GM12878 (cell line): ENCODE results near the gene HELZ. TPM values are rescaled to one million over a fixed set of nuclear protein-coding genes. Genes with fewer than 3 reads are reported as not detected.
A peak's percentile ranks its signal among the peaks of the same experiment; 100 is the strongest.

Experiments
- ATAC-seq: fragments of 200-7000 bp; cut with Tn5 transposase; 3 replicates; pipeline ENCODE4 v1.9.1; 2020; ENCODE audit warnings: mild to moderate bottlenecking, moderate library complexity
- BruUV-seq: library from RNA; stranded (reverse); fragments of 400-500 nt; replicated peaks from 2 replicates; lab custom pipeline; 2021; lab: Mats Ljungman, UMichigan
- CTCF ChIA-PET: fragments of 300-600 bp; sonication (Branson Sonifier 250); formaldehyde crosslinking; extraction: SDS; loops from one replicate; lab custom pipeline; 2021; ENCODE audit warnings: inconsistent platforms; lab: Yijun Ruan, JAX
- POLR2A ChIA-PET: fragments of 350-600 bp; formaldehyde crosslinking; extraction: SDS; loops from one replicate; lab custom pipeline; 2021; ENCODE audit warnings: inconsistent platforms; lab: Charles Lee
- RAD21 ChIA-PET: fragments of 300-600 bp; sonication (Branson Sonifier 250); formaldehyde crosslinking; loops from one replicate; lab custom pipeline; 2023; ENCODE audit warnings: antibody characterized with exemption; ENCODE audit not compliant: unreplicated experiment; lab: Charles Lee
- SMC1A ChIA-PET: fragments of 300-600 bp; sonication (Branson Sonifier 250); formaldehyde crosslinking; loops from one replicate; lab custom pipeline; 2023; ENCODE audit not compliant: unreplicated experiment, uncharacterized antibody; lab: Charles Lee
- DNase-seq: peaks from one replicate; pipeline ENCODE4 v3.0.0-alpha.2; 2011; ENCODE audit warnings: low read depth, low spot score
- FAIRE-seq: peaks from 3 replicates; lab custom pipeline; 2011; peaks lifted over from hg19 to GRCh38; lab: Jason Lieb, UNC
- H2AFZ ChIP-seq: 2 replicates; pipeline ENCODE4 v1.6.0; 2011; ENCODE audit warnings: low read depth, low read length, control low read depth; ENCODE audit not compliant: control insufficient read depth
- H3K27ac ChIP-seq: 2 replicates; pipeline ENCODE4 v1.5.1; 2011; ENCODE audit warnings: control low read depth; ENCODE audit not compliant: control insufficient read depth, insufficient read depth
- H3K27me3 ChIP-seq, 2 experiments: replicated peaks in 1 of 2; 2 replicates each; pipeline versions ENCODE4 v1.6.0 to v1.6.1; 2011; ENCODE audit warnings: low read length in 1 of 2; ENCODE audit not compliant: control insufficient read depth in 2 of 2, insufficient read depth in 2 of 2
- H3K36me3 ChIP-seq, 2 experiments: 2 replicates each; pipeline ENCODE4 v1.5.1; 2011; ENCODE audit warnings: low read length in 1 of 2; ENCODE audit not compliant: control insufficient read depth in 2 of 2, insufficient read depth in 2 of 2
- H3K4me1 ChIP-seq: 2 replicates; pipeline ENCODE4 v1.6.1; 2011; ENCODE audit warnings: mild to moderate bottlenecking, low read length, moderate library complexity, mixed read lengths; ENCODE audit not compliant: control insufficient read depth, insufficient read depth
- H3K4me2 ChIP-seq: 2 replicates; pipeline ENCODE4 v1.6.0; 2011; ENCODE audit warnings: control low read depth; ENCODE audit not compliant: control insufficient read depth, insufficient read depth
- H3K4me3 ChIP-seq: fragments of 200-600 bp; sonication (generic); 2 replicates; pipeline ENCODE4 v1.5.1; 2016
- H3K79me2 ChIP-seq: 2 replicates; pipeline ENCODE4 v1.6.0; 2011; ENCODE audit warnings: low read length; ENCODE audit not compliant: control insufficient read depth, insufficient read depth
- H3K9ac ChIP-seq: 2 replicates; pipeline ENCODE4 v1.8.0; 2011; ENCODE audit warnings: low read length, control low read depth, mixed read lengths; ENCODE audit not compliant: control insufficient read depth, insufficient read depth
- H3K9me3 ChIP-seq: replicated peaks from 3 replicates; pipeline ENCODE4 v1.5.1; 2011; ENCODE audit warnings: mild to moderate bottlenecking, low read length; ENCODE audit not compliant: control insufficient read depth, insufficient read depth
- H4K20me1 ChIP-seq: 2 replicates; pipeline ENCODE4 v1.6.0; 2011; ENCODE audit not compliant: control insufficient read depth, insufficient read depth
- CTCF ChIP-seq, 3 experiments: IDR thresholded peaks in 2 of 3; conservative IDR thresholded peaks in 1 of 3; 2 replicates each; pipeline ENCODE4 v1.5.1; 2011; ENCODE audit warnings: low read depth in 3 of 3, low read length in 3 of 3, mild to moderate bottlenecking in 3 of 3, control low read depth in 2 of 3, moderate library complexity in 2 of 3, inconsistent platforms in 1 of 3, mixed read lengths in 1 of 3; ENCODE audit not compliant: control insufficient read depth in 2 of 3, insufficient read depth in 1 of 3; ENCODE audit errors: extremely low read depth in 1 of 3
- DPF2 ChIP-seq: fragments of 450-650 bp; IDR thresholded peaks from 2 replicates; pipeline ENCODE4 v1.6.1; 2017; ENCODE audit warnings: mild to moderate bottlenecking
- MEF2B ChIP-seq: fragments of 450-650 bp; IDR thresholded peaks from 2 replicates; pipeline ENCODE4 v1.6.1; 2018; ENCODE audit warnings: mild to moderate bottlenecking, moderate library complexity; ENCODE audit not compliant: partially characterized antibody, poor library complexity, severe bottlenecking
- RAD21 ChIP-seq: IDR thresholded peaks from 2 replicates; pipeline ENCODE4 v1.6.1; 2011; ENCODE audit warnings: mild to moderate bottlenecking, low read depth, low read length, moderate library complexity; ENCODE audit not compliant: insufficient read depth
- SMC3 ChIP-seq: IDR thresholded peaks from 2 replicates; pipeline ENCODE4 v1.6.1; 2011; ENCODE audit warnings: low read length, improper control_type of control experiment, borderline replicate concordance
- in situ Hi-C: fragments of 300-500 bp; cut with MboI; formaldehyde crosslinking; loops from 9 replicates; pipeline ENCODE4 v1.14.3; 2018; ENCODE audit warnings: mixed read lengths
- intact Hi-C: fragments of 100-400 bp; cut with micrococcal nuclease; formaldehyde crosslinking; loops from one replicate; pipeline ENCODE4 v1.14.2; 2022; ENCODE audit not compliant: unreplicated experiment
- polyA plus RNA-seq, 11 experiments: library from polyadenylated mRNA; depleted of rRNA in 4 of 11; unstranded in 6 of 11; stranded (reverse) in 5 of 11; fragments of >200 nt; fragmentation: Nextera tagmentation in 4 of 11; fragmentation: Illumina TruSeq in 1 of 11; extraction: Ambion mirVana in 4 of 11; extraction: Trizol in 1 of 11; gene quantifications; 1 replicate in 1 of 11; 2 replicates in 10 of 11; pipeline versions ENCODE4 v1.2.1 to v1.2.3, GENCODE V29; 2011 to 2016; ENCODE audit warnings: inconsistent platforms in 2 of 11, missing spikeins in 2 of 11, low read depth in 1 of 11
- total RNA-seq, 4 experiments: library from RNA; depleted of rRNA in 3 of 4; stranded (reverse); fragments of >200 nt in 3 of 4; fragmentation: Illumina TruSeq in 1 of 4; extraction: Trizol in 1 of 4; gene quantifications; 2 replicates each; pipeline versions ENCODE4 v1.2.1 to v1.2.3, GENCODE V29; 2013 to 2021

HELZ gene
- total and polyA plus RNA-seq, 10 of the 15 experiments (the other 5 are each of a cell fraction or from before 2014, with no cell fraction given) = 1.5 to 36.8 (median 19.1) TPM

GRCh38 chr17:67157732-67158639, 87.0 kb downstream of the HELZ start:
- no peaks in the 10 kb centered on the region for H3K9me3 ChIP-seq
- no peaks in the 10 kb centered on the region for H3K79me2 ChIP-seq
- no TSS peak for BruUV-seq
- peaks cover 0 to 7% of the 10 kb centered on the region in 2 experiments; a peak in 3 of 4 replicates for H3K36me3 ChIP-seq
- ChIA-PET RAD21 (interaction anchor here (1.3 to 2.0 kb wide), 3 partner anchors 9 to 430 kb away, joined by 4 to 6 read pairs (median 5); no protein-coding TSS in a partner anchor), CTCF (interaction anchor here (0.6 to 2.2 kb wide), 11 partner anchors 10 to 430 kb away, joined by 3 to 8 read pairs (median 4); no protein-coding TSS in a partner anchor), POLR2A (interaction anchor here (1.4 kb wide), 1 partner anchor 14 kb away, joined by 3 read pairs; no protein-coding TSS in a partner anchor), SMC1A (interaction anchor here (0.7 to 1.9 kb wide), 3 partner anchors 52 to 76 kb away, joined by 3 to 8 read pairs (median 4); no protein-coding TSS in a partner anchor)
- FAIRE-seq = peak; percentile 84
- H3K9ac ChIP-seq = no peak overlapping the region
- no peak for TF ChIP-seq DPF2
- TF ChIP-seq RAD21 = peak; percentile 44
- peak; percentile 36; the same call in 1 of the 2 replicates for TF ChIP-seq SMC3
- TF ChIP-seq MEF2B = peak; percentile 76
- TF ChIP-seq CTCF (IDR thresholded peaks at IDR 0.05 in 2 of 3, conservative IDR thresholded peaks at IDR 0.05 in 1 of 3; ENCODE audit: control insufficient read depth in 2 of 3, extremely low read depth in 1 of 3, insufficient read depth in 1 of 3, low read depth in 3 of 3, low read length in 3 of 3) = peak; percentile 17 to 38 (median 37); a peak in 4 of 6 replicates
- ATAC-seq = peak; percentile 72
- no peaks in the 10 kb centered on the region for H3K27me3 ChIP-seq
- no peak overlapping the region for H3K4me3 ChIP-seq
- no peak overlapping the region for H3K4me2 ChIP-seq
- H3K27ac ChIP-seq = no peak overlapping the region
- no peak overlapping the region for H2AFZ ChIP-seq
- no peaks in the 10 kb centered on the region for H3K4me1 ChIP-seq
- in situ Hi-C loops (no loop called here), intact Hi-C loops (loop anchor here (1.0 kb wide), 1 partner anchor 441 kb away; no protein-coding TSS in a partner anchor)
- H4K20me1 ChIP-seq = no peaks in the 10 kb centered on the region
- DNase-seq = peak; percentile 2
